Hepatocyte (in vitro differentiated cells): ENCODE measurements around the gene WDR26. TPM values are rescaled to one million over a fixed set of nuclear protein-coding genes. Genes with fewer than 3 reads are reported as not detected.

Experiments used
- DNase-seq: peaks from one replicate; pipeline ENCODE4 v3.0.0-alpha.2; 2016; ENCODE audit warnings: low spot score
- H2AFZ ChIP-seq: fragments of 200-600 bp; sonication (generic); 2 replicates; pipeline ENCODE4 v1.6.0; 2016; ENCODE audit warnings: antibody characterized with exemption, mild to moderate bottlenecking
- H3K27ac ChIP-seq: fragments of 200-600 bp; sonication (generic); 2 replicates; pipeline ENCODE4 v1.5.1; 2016; ENCODE audit warnings: mild to moderate bottlenecking
- H3K27me3 ChIP-seq: fragments of 200-600 bp; sonication (generic); 2 replicates; pipeline ENCODE4 v1.6.1; 2016
- H3K36me3 ChIP-seq: fragments of 200-600 bp; sonication (generic); replicated peaks from 2 replicates; pipeline ENCODE4 v1.5.1; 2016; ENCODE audit warnings: low read depth; ENCODE audit not compliant: insufficient read depth
- H3K4me1 ChIP-seq: fragments of 200-600 bp; sonication (generic); 2 replicates; pipeline ENCODE4 v1.5.1; 2016; ENCODE audit warnings: mild to moderate bottlenecking, moderate library complexity; ENCODE audit not compliant: insufficient read depth
- H3K4me2 ChIP-seq: fragments of 200-600 bp; sonication (generic); 2 replicates; pipeline ENCODE4 v1.6.0; 2016
- H3K4me3 ChIP-seq: fragments of 200-600 bp; sonication (generic); 2 replicates; pipeline ENCODE4 v1.5.1; 2016; ENCODE audit warnings: mild to moderate bottlenecking
- H3K79me2 ChIP-seq: fragments of 200-600 bp; sonication (generic); 2 replicates; pipeline ENCODE4 v1.6.0; 2017; ENCODE audit warnings: mild to moderate bottlenecking
- H3K9me2 ChIP-seq: fragments of 200-600 bp; sonication (generic); replicated peaks from 2 replicates; pipeline ENCODE4 v1.6.0; 2017; ENCODE audit warnings: mild to moderate bottlenecking; ENCODE audit not compliant: insufficient read depth
- H3K9me3 ChIP-seq: fragments of 200-600 bp; sonication (generic); 2 replicates; pipeline ENCODE4 v1.5.1; 2016; ENCODE audit warnings: low read depth, mild to moderate bottlenecking
- H4K20me1 ChIP-seq: fragments of 200-600 bp; sonication (generic); 2 replicates; pipeline ENCODE4 v1.6.0; 2016; ENCODE audit warnings: mild to moderate bottlenecking; ENCODE audit not compliant: insufficient read depth, poor library complexity, severe bottlenecking
- EZH2 ChIP-seq: fragments of 200-600 bp; sonication (generic); IDR thresholded peaks from 2 replicates; pipeline ENCODE4 v1.6.1; 2016; ENCODE audit warnings: antibody characterized with exemption, mild to moderate bottlenecking, borderline replicate concordance
- EZH2phosphoT487 ChIP-seq: fragments of 200-600 bp; sonication (generic); IDR thresholded peaks from one replicate; pipeline ENCODE4 v1.6.1; 2018; ENCODE audit warnings: antibody characterized with exemption, mild to moderate bottlenecking, low read depth, moderate library complexity; ENCODE audit not compliant: unreplicated experiment, severe bottlenecking
- WGBS: methylation state at CpG from one replicate; pipeline ENCODE4 v1.1.6; 2016; ENCODE audit warnings: low lambda C conversion rate; ENCODE audit errors: missing lambda C conversion rate; 5-methylcytosine and 5-hydroxymethylcytosine counted together
- polyA plus RNA-seq: library from polyadenylated mRNA; unstranded; fragments of >200 nt; fragmentation: Nextera tagmentation; extraction: Ambion mirVana; gene quantifications from 2 replicates; pipeline ENCODE4 v1.2.1, GENCODE V29; 2016
- total RNA-seq: library from RNA; depleted of rRNA; stranded (reverse); fragments of >200 nt; gene quantifications from 2 replicates; pipeline ENCODE4 v1.2.3, GENCODE V29; 2014
- TF ChIP-seq, protein P1 (sequence below): fragments of 200-600 bp; sonication (generic); IDR thresholded peaks from 2 replicates; pipeline ENCODE4 v1.5.1; 2016; ENCODE audit warnings: antibody characterized with exemption, mild to moderate bottlenecking; ENCODE audit not compliant: poor library complexity

WDR26 gene
- total and polyA plus RNA-seq, 2 experiments from 2014 or later: 9.4 to 72.1 TPM

GRCh38 chr1:224472806-224473205 lies 38.2 kb upstream of the WDR26 start:
- H4K20me1 ChIP-seq: no peaks in the 10 kb centered on the region
- no peaks in the 10 kb centered on the region for H3K9me3 ChIP-seq
- no peak overlapping the region for H3K27ac ChIP-seq
- no peak for DNase-seq
- H3K4me3 ChIP-seq: no peak overlapping the region
- 97% methylated on average over 1 of the region's 1 CpG for WGBS
- H3K79me2 ChIP-seq: no peaks in the 10 kb centered on the region
- H3K4me2 ChIP-seq: no peak overlapping the region
- TF ChIP-seq, protein P1, sequence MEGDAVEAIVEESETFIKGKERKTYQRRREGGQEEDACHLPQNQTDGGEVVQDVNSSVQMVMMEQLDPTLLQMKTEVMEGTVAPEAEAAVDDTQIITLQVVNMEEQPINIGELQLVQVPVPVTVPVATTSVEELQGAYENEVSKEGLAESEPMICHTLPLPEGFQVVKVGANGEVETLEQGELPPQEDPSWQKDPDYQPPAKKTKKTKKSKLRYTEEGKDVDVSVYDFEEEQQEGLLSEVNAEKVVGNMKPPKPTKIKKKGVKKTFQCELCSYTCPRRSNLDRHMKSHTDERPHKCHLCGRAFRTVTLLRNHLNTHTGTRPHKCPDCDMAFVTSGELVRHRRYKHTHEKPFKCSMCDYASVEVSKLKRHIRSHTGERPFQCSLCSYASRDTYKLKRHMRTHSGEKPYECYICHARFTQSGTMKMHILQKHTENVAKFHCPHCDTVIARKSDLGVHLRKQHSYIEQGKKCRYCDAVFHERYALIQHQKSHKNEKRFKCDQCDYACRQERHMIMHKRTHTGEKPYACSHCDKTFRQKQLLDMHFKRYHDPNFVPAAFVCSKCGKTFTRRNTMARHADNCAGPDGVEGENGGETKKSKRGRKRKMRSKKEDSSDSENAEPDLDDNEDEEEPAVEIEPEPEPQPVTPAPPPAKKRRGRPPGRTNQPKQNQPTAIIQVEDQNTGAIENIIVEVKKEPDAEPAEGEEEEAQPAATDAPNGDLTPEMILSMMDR: no peak
- TF ChIP-seq EZH2phosphoT487: no peak
- TF ChIP-seq EZH2: no peak
- H2AFZ ChIP-seq: no peak overlapping the region
- no peaks in the 10 kb centered on the region for H3K4me1 ChIP-seq
- H3K27me3 ChIP-seq: no peaks in the 10 kb centered on the region
- no peaks in the 10 kb centered on the region for H3K36me3 ChIP-seq
- no peaks in the 10 kb centered on the region for H3K9me2 ChIP-seq

GRCh38 chr1:224466154-224466553 lies 31.6 kb upstream of the WDR26 start:
- Histone ChIP-seq H3K27me3 (no peaks in the 10 kb centered on the region), H3K4me2 (no peak overlapping the region), H3K27ac (no peak overlapping the region), H3K36me3 (no peaks in the 10 kb centered on the region), H3K9me3 (no peaks in the 10 kb centered on the region), H3K4me1 (no peaks in the 10 kb centered on the region), H2AFZ (no peak overlapping the region), H3K9me2 (no peaks in the 10 kb centered on the region), H4K20me1 (no peaks in the 10 kb centered on the region), H3K4me3 (no peak overlapping the region), H3K79me2 (no peaks in the 10 kb centered on the region)
- DNase-seq: no peak
- TF ChIP-seq, protein P1: no peak
- TF ChIP-seq EZH2phosphoT487 (no peak), EZH2 (no peak)
- 92% methylated on average over 2 of the region's 2 CpGs for WGBS

DNA sequence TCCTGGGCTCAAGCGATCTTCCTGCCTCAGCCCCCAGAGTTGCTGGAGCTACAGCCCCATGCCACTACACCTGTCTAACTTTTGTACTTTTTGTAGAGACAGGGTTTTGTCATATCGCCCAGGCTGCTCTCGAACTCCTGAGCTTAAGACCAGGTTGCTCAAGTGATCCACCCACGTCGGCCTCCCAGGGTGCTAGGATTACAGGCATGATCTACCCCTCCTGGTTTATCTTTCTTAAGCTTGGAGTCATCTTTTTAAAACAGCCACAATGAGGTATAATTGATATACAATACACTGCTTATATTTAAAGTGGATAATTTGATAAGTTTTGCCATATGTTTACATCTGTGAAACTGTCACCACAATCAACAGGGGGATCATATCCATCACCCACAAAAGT lies 25.4 kb upstream of the WDR26 start:
- Histone ChIP-seq H3K36me3 (no peaks in the 10 kb centered on the region), H3K4me2 (no peak overlapping the region), H2AFZ (no peak overlapping the region), H3K4me1 (peaks cover 12% of the 10 kb centered on the region), H3K9me2 (no peaks in the 10 kb centered on the region), H4K20me1 (no peaks in the 10 kb centered on the region), H3K27ac (no peak overlapping the region), H3K9me3 (no peaks in the 10 kb centered on the region), H3K27me3 (no peaks in the 10 kb centered on the region), H3K4me3 (no peak overlapping the region), H3K79me2 (no peaks in the 10 kb centered on the region)
- TF ChIP-seq EZH2phosphoT487: no peak
- TF ChIP-seq, protein P1: no peak
- no peak for TF ChIP-seq EZH2
- DNase-seq: no peak
- 82% methylated on average over 5 of the region's 5 CpGs for WGBS

- peaks cover 12% of the 10 kb centered on the region for H3K4me1 ChIP-seq
- no peaks in the 10 kb centered on the region for H3K79me2 ChIP-seq
- H3K9me3 ChIP-seq: no peaks in the 10 kb centered on the region
- H3K36me3 ChIP-seq: no peaks in the 10 kb centered on the region
- no peak overlapping the region for H3K4me2 ChIP-seq
- no peaks in the 10 kb centered on the region for H3K27me3 ChIP-seq
- WGBS: 86% methylated on average over 2 of the region's 2 CpGs
- TF ChIP-seq EZH2phosphoT487 (no peak), EZH2 (no peak)
- TF ChIP-seq, protein P1: no peak
- H3K9me2 ChIP-seq: no peaks in the 10 kb centered on the region
- H3K4me3 ChIP-seq: no peak overlapping the region
- H4K20me1 ChIP-seq: no peaks in the 10 kb centered on the region
- H3K27ac ChIP-seq: no peak overlapping the region
- H2AFZ ChIP-seq: no peak overlapping the region
- DNase-seq: no peak
Measured at GRCh38 chr1:224458996-224459395, 24.4 kb upstream of the WDR26 start.
